K562 (cell line): ENCODE data around the gene NDUFS8. TPM values are rescaled to one million over a fixed set of nuclear protein-coding genes. Genes with fewer than 3 reads are reported as not detected.

Experiments used
- CHD1 ChIP-seq: fragments of 200-600 bp; sonication (generic); IDR thresholded peaks from one replicate; pipeline ENCODE4 v1.6.1; 2012; ENCODE audit warnings: mild to moderate bottlenecking, moderate library complexity, low read length, inconsistent platforms
- ETS2 ChIP-seq: IDR thresholded peaks from 2 replicates; pipeline ENCODE4 v1.6.1; 2016; ENCODE audit warnings: borderline replicate concordance, missing genetic modification characterization, mild to moderate bottlenecking, moderate library complexity, missing compliant biosample characterization; ENCODE audit not compliant: poor library complexity, severe bottlenecking
- HDAC1 ChIP-seq, 2 experiments: fragments of 450-650 bp; IDR thresholded peaks; 2 replicates each; pipeline ENCODE4 v1.6.1; 2016 to 2017; ENCODE audit warnings: inconsistent platforms in 1 of 2, mild to moderate bottlenecking in 1 of 2, moderate library complexity in 1 of 2
- L3MBTL2 ChIP-seq: fragments of 450-650 bp; IDR thresholded peaks from 2 replicates; pipeline ENCODE4 v1.6.1; 2016; ENCODE audit warnings: mild to moderate bottlenecking, moderate library complexity
- MAFG ChIP-seq: fragments of 450-650 bp; conservative IDR thresholded peaks from 2 replicates; pipeline ENCODE4 v1.6.1; 2016; ENCODE audit warnings: missing genetic modification characterization, missing compliant biosample characterization
- MYBL2 ChIP-seq, 2 experiments: fragments of 450-650 bp in 1 of 2; sonication (generic) in 1 of 2; formaldehyde crosslinking in 1 of 2; IDR thresholded peaks; 2 replicates each; pipeline versions ENCODE4 v1.6.1 to v1.8.1; 2017 to 2022; ENCODE audit warnings: borderline replicate concordance in 1 of 2, inconsistent platforms in 1 of 2, low read depth in 1 of 2, mild to moderate bottlenecking in 1 of 2, missing genetic modification reagents in 1 of 2, moderate library complexity in 1 of 2
- NCOA2 ChIP-seq, 2 experiments: fragments of 450-650 bp; IDR thresholded peaks; 2 replicates each; pipeline ENCODE4 v1.6.1; 2018; ENCODE audit warnings: mild to moderate bottlenecking in 2 of 2, moderate library complexity in 1 of 2; ENCODE audit not compliant: partially characterized antibody in 2 of 2
- PHF8 ChIP-seq: fragments of 200-600 bp; sonication (generic); IDR thresholded peaks from 2 replicates; pipeline ENCODE4 v1.6.1; 2012; ENCODE audit warnings: mixed run types, mild to moderate bottlenecking, inconsistent platforms, low read length, moderate library complexity, borderline replicate concordance
- STAT5A ChIP-seq: IDR thresholded peaks from 2 replicates; pipeline ENCODE4 v1.6.1; 2012; ENCODE audit warnings: low read length, inconsistent platforms, borderline replicate concordance
- SUPT5H ChIP-seq: fragments of 450-650 bp; IDR thresholded peaks from 2 replicates; pipeline ENCODE4 v1.6.1; 2016
- TCF3 ChIP-seq: sonication (generic); formaldehyde crosslinking; IDR thresholded peaks from 2 replicates; pipeline ENCODE4 v1.4.0; 2020; ENCODE audit warnings: mild to moderate bottlenecking, missing genetic modification reagents
- ZNF212 ChIP-seq: fragments of 450-650 bp; formaldehyde crosslinking; IDR thresholded peaks from 2 replicates; pipeline ENCODE4 v1.4.0; 2020; ENCODE audit warnings: mild to moderate bottlenecking
- ZNF518B ChIP-seq: fragments of 250-450 bp; sonication (Bioruptor Pico); IDR thresholded peaks from 2 replicates; pipeline ENCODE4 v1.5.0; 2021; ENCODE audit warnings: mild to moderate bottlenecking, moderate library complexity
- polyA plus RNA-seq, 8 experiments: library from polyadenylated mRNA; depleted of rRNA in 4 of 8; stranded (reverse) in 5 of 8; unstranded in 3 of 8; fragments of >200 nt; fragmentation: Nextera tagmentation in 2 of 8; fragmentation: Illumina TruSeq in 1 of 8; extraction: Ambion mirVana in 2 of 8; extraction: Trizol in 1 of 8; gene quantifications; 2 replicates each; pipeline versions ENCODE4 v1.2.1 to v1.2.3, GENCODE V29; 2011 to 2014; ENCODE audit warnings: inconsistent platforms in 1 of 8, missing spikeins in 1 of 8
- total RNA-seq, 7 experiments: library from RNA; depleted of rRNA in 6 of 7; stranded (reverse); fragments of >200 nt in 6 of 7; fragmentation: Illumina TruSeq in 2 of 7; extraction: Trizol in 2 of 7; gene quantifications; 2 replicates each; pipeline versions ENCODE4 v1.2.1 to v1.2.3, GENCODE V29; 2011 to 2021; ENCODE audit warnings: low replicate concordance in 1 of 7

NDUFS8 gene
- total and polyA plus RNA-seq, 9 of the 15 experiments (the other 6 are each of a cell fraction or from before 2014, with no cell fraction given), result 36.5 to 351 (median 101) TPM

- TF ChIP-seq NCOA2 (IDR thresholded peaks at IDR 0.05; ENCODE audit: partially characterized antibody in 2 of 2) (no peak), PHF8 (peak; percentile 97), CHD1 (peak; percentile 82), ZNF212 (CRISPR knock-in tag) (no peak), MYBL2 (IDR thresholded peaks at IDR 0.05; ENCODE audit: low read depth) (no peak), MYBL2 (CRISPR knock-in tag; IDR thresholded peaks at IDR 0.05; ENCODE audit: borderline replicate concordance) (no peak), MAFG (tag) (no peak), L3MBTL2 (no peak; the same call in none of the 2 replicates), STAT5A (no peak), TCF3 (CRISPR knock-in tag) (no peak), ZNF518B (no peak), HDAC1 (IDR thresholded peaks at IDR 0.05) (peak; percentile 59 to 76; a peak in 2 of 4 replicates), ETS2 (no peak), SUPT5H (peak; percentile 79)
Measured at GRCh38 chr11:68038718-68039525, 8.4 kb downstream of the NDUFS8 start, which contains the start of gene TCIRG1 (continued).
